Measurements from ENCODE around the gene PRR14.

PRR14 gene

DNA sequence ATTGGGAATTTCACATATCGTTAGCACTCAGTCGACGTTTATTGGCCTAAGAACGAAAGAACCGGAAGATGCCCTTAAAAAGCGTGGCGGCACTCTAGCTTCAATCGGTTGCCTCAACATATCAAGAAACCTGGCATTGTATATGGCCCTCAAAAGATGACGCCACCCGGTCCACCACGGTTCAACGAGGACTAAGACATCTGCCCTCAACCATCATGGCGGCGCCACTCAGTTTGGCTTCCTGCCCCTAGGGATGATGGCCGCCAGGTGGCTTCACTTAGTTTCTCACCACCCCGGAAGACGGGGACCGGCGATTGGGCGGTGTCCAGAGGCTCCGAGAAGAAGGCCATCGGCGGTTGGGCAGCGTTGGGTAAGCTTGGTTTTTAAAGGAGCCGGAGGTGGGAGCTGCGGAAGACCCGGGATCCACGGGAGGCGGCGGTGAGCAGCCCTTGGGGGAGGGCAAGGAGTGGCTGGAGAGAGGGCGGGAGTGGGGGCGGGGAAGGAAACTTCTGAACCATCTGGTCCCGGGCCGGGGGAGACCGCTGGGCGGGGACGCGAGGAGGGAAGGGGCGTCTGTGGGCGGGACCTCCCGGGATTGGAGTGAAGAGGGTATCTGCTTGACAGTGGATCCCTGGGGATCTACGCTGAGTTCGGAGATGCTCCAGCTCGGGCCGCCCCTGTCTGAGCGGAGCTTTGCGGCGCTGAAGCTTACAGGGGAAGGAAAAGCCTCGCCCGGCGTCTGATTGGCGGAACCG, at the start of gene PRR14:
Gene PRR14 (plus strand): TSS at position 592 of the 755 bp plus-strand sequence. CDS start 686 bp downstream, outside the sequence.
- peak within 1 kb of the TSS; percentile 95 for H3K27ac ChIP-seq
- peaks cover 34% of the 10 kb centered on the region for H3K36me3 ChIP-seq
- H3K4me1 ChIP-seq (ENCODE audit: control insufficient read depth in 1 of 2, insufficient read depth in 1 of 2, low read depth in 1 of 2, low read length in 1 of 2), result peaks cover 19 to 20% of the 10 kb centered on the region in 2 experiments
- no peaks in the 10 kb centered on the region for H3K9me3 ChIP-seq
- peak within 1 kb of the TSS; percentile 89 for H3K4me3 ChIP-seq (ENCODE audit: low read depth in 1 of 2, low read length in 1 of 2)
- no peaks in the 10 kb centered on the region for H3K27me3 ChIP-seq
- peak; percentile 78 for TF ChIP-seq CTCF (IDR thresholded peaks at IDR 0.05)

GRCh38 chr16:30601966-30602365, 48.8 kb upstream of the PRR14 start:
- no peaks in the 10 kb centered on the region for H3K9me3 ChIP-seq
- H3K36me3 ChIP-seq, result peaks cover 18% of the 10 kb centered on the region
- peaks cover 6 to 7% of the 10 kb centered on the region in 2 experiments for H3K4me1 ChIP-seq (ENCODE audit: control insufficient read depth in 1 of 2, insufficient read depth in 1 of 2, low read depth in 1 of 2, low read length in 1 of 2)
- H3K27me3 ChIP-seq, result no peaks in the 10 kb centered on the region
- no peak for TF ChIP-seq CTCF (IDR thresholded peaks at IDR 0.05)
- no peak overlapping the region for H3K27ac ChIP-seq
- H3K4me3 ChIP-seq (ENCODE audit: low read depth in 1 of 2, low read length in 1 of 2), result no peak overlapping the region

DNA sequence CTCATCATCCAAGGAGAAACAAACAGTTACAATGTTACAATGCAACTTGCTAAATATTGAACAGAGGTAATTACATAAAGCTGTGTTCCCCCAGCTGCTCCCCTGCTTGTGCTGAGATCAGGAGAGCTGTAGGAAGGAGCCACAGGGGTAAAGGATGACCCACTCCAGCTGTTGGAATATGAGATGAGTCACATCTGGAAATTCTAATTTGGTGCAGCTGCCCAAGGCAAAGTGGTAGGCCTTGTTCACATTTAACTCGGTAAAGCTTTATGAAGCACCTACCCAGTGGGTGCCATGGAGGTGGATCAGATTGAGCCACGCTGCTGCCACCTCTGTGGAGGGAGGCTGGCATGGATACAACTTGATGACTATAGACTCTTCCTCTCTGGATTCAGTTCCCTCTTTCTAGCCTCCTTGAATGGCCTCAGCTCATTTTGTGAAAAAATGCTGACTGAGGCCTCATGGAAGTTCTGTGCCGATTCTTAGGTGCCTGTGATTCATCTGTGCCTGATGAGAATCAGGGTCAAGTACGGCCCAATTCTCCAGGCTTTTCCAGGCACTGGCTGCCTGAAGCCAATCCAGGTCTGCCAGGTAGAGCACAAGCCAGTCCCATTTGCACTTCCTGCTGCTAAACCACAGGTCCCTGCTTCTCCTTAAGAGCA, 48.0 kb upstream of the PRR14 start:
- Histone ChIP-seq H3K27ac (no peak overlapping the region), H3K36me3 (peaks cover 18% of the 10 kb centered on the region), H3K4me3 (ENCODE audit: low read depth in 1 of 2, low read length in 1 of 2) (no peak overlapping the region), H3K9me3 (no peaks in the 10 kb centered on the region), H3K4me1 (ENCODE audit: control insufficient read depth in 1 of 2, insufficient read depth in 1 of 2, low read depth in 1 of 2, low read length in 1 of 2) (peaks cover 6 to 7% of the 10 kb centered on the region in 2 experiments), H3K27me3 (no peaks in the 10 kb centered on the region)
- no peak for TF ChIP-seq CTCF (IDR thresholded peaks at IDR 0.05)

- Histone ChIP-seq H3K27ac (no peak overlapping the region), H3K27me3 (no peaks in the 10 kb centered on the region), H3K4me1 (ENCODE audit: control insufficient read depth in 1 of 2, insufficient read depth in 1 of 2, low read depth in 1 of 2, low read length in 1 of 2) (peaks cover 6 to 8% of the 10 kb centered on the region in 2 experiments), H3K4me3 (ENCODE audit: low read depth in 1 of 2, low read length in 1 of 2) (no peak overlapping the region), H3K36me3 (peaks cover 18% of the 10 kb centered on the region), H3K9me3 (no peaks in the 10 kb centered on the region)
- no peak for TF ChIP-seq CTCF (IDR thresholded peaks at IDR 0.05)
Observed at GRCh38 chr16:30603945-30604315, 46.8 kb upstream of the PRR14 start.

GRCh38 chr16:30604316-30604947, 46.3 kb upstream of the PRR14 start:
- H3K4me3 ChIP-seq (ENCODE audit: low read depth in 1 of 2, low read length in 1 of 2), result no peak overlapping the region
- H3K27me3 ChIP-seq, result no peaks in the 10 kb centered on the region
- no peak overlapping the region for H3K27ac ChIP-seq
- H3K9me3 ChIP-seq, result no peaks in the 10 kb centered on the region
- peaks cover 9 to 13% of the 10 kb centered on the region in 2 experiments for H3K4me1 ChIP-seq (ENCODE audit: control insufficient read depth in 1 of 2, insufficient read depth in 1 of 2, low read depth in 1 of 2, low read length in 1 of 2)
- H3K36me3 ChIP-seq, result peaks cover 18% of the 10 kb centered on the region
- TF ChIP-seq CTCF (IDR thresholded peaks at IDR 0.05), result no peak
